HG03442 (cell line): ENCODE data around the gene PLEKHO2.

Experiments used
- ATAC-seq: cut with Tn5 transposase; IDR thresholded peaks from one replicate; pipeline ENCODE4 v1.9.1; 2021; ENCODE audit warnings: mild to moderate bottlenecking, moderate library complexity; ENCODE audit not compliant: unreplicated experiment

PLEKHO2 gene

GRCh38 chr15:64911311-64912186 is 69.8 kb downstream of the PLEKHO2 start, which contains the start of gene ANKDD1A:
Gene ANKDD1A (plus strand): TSS chr15:64911902. CDS start chr15:64911931, 29 bp downstream.
- no peak for ATAC-seq

GRCh38 chr15:64912379-64913325 is 70.9 kb downstream of the PLEKHO2 start:
- ATAC-seq = no peak

- no peak for ATAC-seq
These were observed 74.0 kb downstream of the PLEKHO2 start for GRCh38 chr15:64915518-64916227.

- no peak for ATAC-seq
These were observed 74.7 kb downstream of the PLEKHO2 start for GRCh38 chr15:64916365-64916764.

GRCh38 chr15:64917211-64917610 is 75.5 kb downstream of the PLEKHO2 start:
- no peak for ATAC-seq
